HG02885 (cell line): ENCODE data around the gene HIF1AN.
"Not testable (repeated sequence)": the region's sequence is repeated elsewhere in the genome, so short reads cannot be mapped to it uniquely, and the experiment has no call there.

Experiments used
- ATAC-seq: cut with Tn5 transposase; IDR thresholded peaks from one replicate; pipeline ENCODE4 v1.9.1; 2021; ENCODE audit warnings: mild to moderate bottlenecking; ENCODE audit not compliant: unreplicated experiment, poor library complexity

The HIF1AN gene

GRCh38 chr10:100565206-100565985, 29.7 kb downstream of the HIF1AN start:
- ATAC-seq, result no peak

- no peak for ATAC-seq
Observed at GRCh38 chr10:100566561-100566960, 30.8 kb downstream of the HIF1AN start.

- no peak for ATAC-seq
Observed at GRCh38 chr10:100567249-100567648, 31.5 kb downstream of the HIF1AN start.

- ATAC-seq, result no peak
Observed at GRCh38 chr10:100567826-100568225, 32.1 kb downstream of the HIF1AN start.

- no peak for ATAC-seq
Observed at GRCh38 chr10:100568912-100569311, 33.2 kb downstream of the HIF1AN start.

- ATAC-seq, result no peak
Observed at GRCh38 chr10:100569687-100570481, 34.1 kb downstream of the HIF1AN start.

GRCh38 chr10:100570506-100570905, 34.8 kb downstream of the HIF1AN start:
- ATAC-seq, result no peak

- no peak for ATAC-seq
Observed at GRCh38 chr10:100571084-100571856, 35.5 kb downstream of the HIF1AN start.

GRCh38 chr10:100575146-100575545, 39.4 kb downstream of the HIF1AN start:
- ATAC-seq, result not testable (repeated sequence)

GRCh38 chr10:100575585-100576281, 40.0 kb downstream of the HIF1AN start:
- ATAC-seq, result no peak

- ATAC-seq, result no peak
Observed at GRCh38 chr10:100576282-100576635, 40.5 kb downstream of the HIF1AN start.

- no peak for ATAC-seq
Observed at GRCh38 chr10:100579261-100580090, 43.7 kb downstream of the HIF1AN start.

GRCh38 chr10:100586959-100587358, 51.2 kb downstream of the HIF1AN start:
- ATAC-seq, result no peak

GRCh38 chr10:100598166-100598565, 62.4 kb downstream of the HIF1AN start:
- no peak for ATAC-seq

- no peak for ATAC-seq
Observed at GRCh38 chr10:100600218-100600617, 64.5 kb downstream of the HIF1AN start.

GRCh38 chr10:100607439-100607838, 71.7 kb downstream of the HIF1AN start:
- no peak for ATAC-seq
